Endodermal cell (in vitro differentiated cells): ENCODE results near the gene ANKLE2. TPM values are rescaled to one million over a fixed set of nuclear protein-coding genes. Genes with fewer than 3 reads are reported as not detected.

ENCODE experiments used
- DNase-seq: peaks from one replicate; pipeline ENCODE4 v3.0.0-alpha.2; 2017
- H3K27ac ChIP-seq: 2 replicates; pipeline ENCODE4 v1.5.1; 2013; ENCODE audit warnings: mild to moderate bottlenecking, low read depth, low read length, moderate library complexity
- H3K27me3 ChIP-seq: 2 replicates; pipeline ENCODE4 v1.6.1; 2013; ENCODE audit warnings: mild to moderate bottlenecking, low read length, moderate library complexity; ENCODE audit not compliant: insufficient read depth, control insufficient read depth, poor library complexity, severe bottlenecking
- H3K36me3 ChIP-seq: 2 replicates; pipeline ENCODE4 v1.7.0; 2013; ENCODE audit warnings: mild to moderate bottlenecking, low read length, moderate library complexity; ENCODE audit not compliant: control insufficient read depth, insufficient read depth
- H3K4me1 ChIP-seq: one replicate; pipeline ENCODE4 v1.7.0; 2013; ENCODE audit warnings: low read length; ENCODE audit not compliant: control insufficient read depth, insufficient read depth
- H3K4me3 ChIP-seq: 2 replicates; pipeline ENCODE4 v1.5.1; 2013; ENCODE audit warnings: mild to moderate bottlenecking, low read length, moderate library complexity
- H3K9ac ChIP-seq: 2 replicates; pipeline ENCODE4 v1.6.1; 2013; ENCODE audit warnings: mild to moderate bottlenecking, low read length, moderate library complexity; ENCODE audit not compliant: poor library complexity, severe bottlenecking; ENCODE audit errors: extremely low read depth
- H3K9me3 ChIP-seq: 2 replicates; pipeline ENCODE4 v1.6.1; 2013; ENCODE audit warnings: mild to moderate bottlenecking, low read length, moderate library complexity; ENCODE audit not compliant: control insufficient read depth
- H3K27ac Mint-ChIP-seq: 2 replicates; pipeline ENCODE4 v1.8.0; 2020; ENCODE audit warnings: mixed read lengths
- H3K27me3 Mint-ChIP-seq: 2 replicates; pipeline ENCODE4 v1.8.0; 2021; ENCODE audit warnings: mild to moderate bottlenecking, mixed read lengths; ENCODE audit not compliant: insufficient read depth
- H3K36me3 Mint-ChIP-seq: 2 replicates; pipeline ENCODE4 v1.8.0; 2020; ENCODE audit warnings: low read depth, mixed read lengths
- H3K4me1 Mint-ChIP-seq: 2 replicates; pipeline ENCODE4 v1.8.0; 2020; ENCODE audit warnings: mixed read lengths
- H3K4me3 Mint-ChIP-seq: 2 replicates; pipeline ENCODE4 v1.8.0; 2020; ENCODE audit warnings: mild to moderate bottlenecking, moderate library complexity, mixed read lengths
- H3K9me3 Mint-ChIP-seq: 2 replicates; pipeline ENCODE4 v1.8.0; 2020; ENCODE audit warnings: mild to moderate bottlenecking, mixed read lengths
- CTCF ChIP-seq: fragments of 200-600 bp; sonication (generic); conservative IDR thresholded peaks from 2 replicates; pipeline ENCODE4 v1.5.0; 2021; ENCODE audit warnings: antibody characterized with exemption, mild to moderate bottlenecking
- WGBS, 2 experiments: methylation state at CpG; one replicate each; pipeline versions ENCODE4 v1.1.5 to v1.1.7; 2013; ENCODE audit warnings: missing lambda C conversion rate in 2 of 2, mixed read lengths in 1 of 2; ENCODE audit not compliant: insufficient coverage in 1 of 2, insufficient read length in 1 of 2; 5-methylcytosine and 5-hydroxymethylcytosine counted together
- total RNA-seq, 2 donors: library from RNA; stranded (reverse); fragmentation: NEBNext Ultra II Directional in 1 of 2; extraction: Animal tissue kit (Norgen Biotek cat#: 25700) in 1 of 2; gene quantifications; 2 replicates in 1 of 2; 3 replicates in 1 of 2; pipeline ENCODE4 v1.2.1, GENCODE V29; 2021

Gene ANKLE2
- total RNA-seq, 2 donors from 2014 or later = 87.8 to 88.5 TPM

GRCh38 chr12:132746613-132747012 lies 15.0 kb downstream of the ANKLE2 start:
- Mint-ChIP-seq H3K27ac (no peak overlapping the region), H3K36me3 (peaks cover 80% of the 10 kb centered on the region), H3K27me3 (no peaks in the 10 kb centered on the region), H3K9me3 (no peaks in the 10 kb centered on the region), H3K4me1 (no peaks in the 10 kb centered on the region), H3K4me3 (no peak overlapping the region)
- Histone ChIP-seq H3K9me3 (no peaks in the 10 kb centered on the region), H3K9ac (no peak overlapping the region), H3K27me3 (no peaks in the 10 kb centered on the region), H3K36me3 (peaks cover 87% of the 10 kb centered on the region), H3K4me3 (no peak overlapping the region), H3K27ac (no peak overlapping the region), H3K4me1 (no peaks in the 10 kb centered on the region)
- 96% methylated on average over 3 of the region's 3 CpGs; no CpG with 5 or more reads in 1 of the 2 experiments for WGBS, 2 experiments
- no peak for DNase-seq
- no peak for TF ChIP-seq CTCF

GRCh38 chr12:132743831-132744230 lies 17.8 kb downstream of the ANKLE2 start:
- no peak overlapping the region for H3K27ac Mint-ChIP-seq
- H3K27me3 ChIP-seq = no peaks in the 10 kb centered on the region
- H3K9me3 Mint-ChIP-seq = no peaks in the 10 kb centered on the region
- DNase-seq = no peak
- WGBS, 2 experiments = 92 to 94% methylated on average over 12 to 13 of the region's 13 CpGs
- H3K27ac ChIP-seq = no peak overlapping the region
- peaks cover 93% of the 10 kb centered on the region for H3K36me3 Mint-ChIP-seq
- no peaks in the 10 kb centered on the region for H3K4me1 Mint-ChIP-seq
- peaks cover 92% of the 10 kb centered on the region for H3K36me3 ChIP-seq
- no peaks in the 10 kb centered on the region for H3K4me1 ChIP-seq
- no peak overlapping the region for H3K9ac ChIP-seq
- no peaks in the 10 kb centered on the region for H3K9me3 ChIP-seq
- H3K4me3 Mint-ChIP-seq = no peak overlapping the region
- no peak for TF ChIP-seq CTCF
- H3K4me3 ChIP-seq = no peak overlapping the region
- no peaks in the 10 kb centered on the region for H3K27me3 Mint-ChIP-seq

GRCh38 chr12:132741620-132742019 lies 20.0 kb downstream of the ANKLE2 start:
- Histone ChIP-seq H3K9me3 (no peaks in the 10 kb centered on the region), H3K27ac (no peak overlapping the region), H3K27me3 (no peaks in the 10 kb centered on the region), H3K4me3 (no peak overlapping the region), H3K4me1 (no peaks in the 10 kb centered on the region), H3K36me3 (peaks cover 92% of the 10 kb centered on the region), H3K9ac (no peak overlapping the region)
- peaks cover 90% of the 10 kb centered on the region for H3K36me3 Mint-ChIP-seq
- TF ChIP-seq CTCF = no peak
- H3K27ac Mint-ChIP-seq = no peak overlapping the region
- no peaks in the 10 kb centered on the region for H3K27me3 Mint-ChIP-seq
- no peak for DNase-seq
- WGBS, 2 experiments = 93 to 98% methylated on average over 8 of the region's 8 CpGs
- no peak overlapping the region for H3K4me3 Mint-ChIP-seq
- no peaks in the 10 kb centered on the region for H3K9me3 Mint-ChIP-seq
- no peaks in the 10 kb centered on the region for H3K4me1 Mint-ChIP-seq
